Hepatocyte (in vitro differentiated cells): ENCODE results near the gene SUCNR1. TPM values are rescaled to one million over a fixed set of nuclear protein-coding genes. Genes with fewer than 3 reads are reported as not detected.
A peak's percentile ranks its signal among the peaks of the same experiment; 100 is the strongest.
"Not testable (repeated sequence)": the region's sequence is repeated elsewhere in the genome, so short reads cannot be mapped to it uniquely, and the experiment has no call there.

Source experiments
- DNase-seq: peaks from one replicate; pipeline ENCODE4 v3.0.0-alpha.2; 2016; ENCODE audit warnings: low spot score
- H2AFZ ChIP-seq: fragments of 200-600 bp; sonication (generic); 2 replicates; pipeline ENCODE4 v1.6.0; 2016; ENCODE audit warnings: antibody characterized with exemption, mild to moderate bottlenecking
- H3K27ac ChIP-seq: fragments of 200-600 bp; sonication (generic); 2 replicates; pipeline ENCODE4 v1.5.1; 2016; ENCODE audit warnings: mild to moderate bottlenecking
- H3K27me3 ChIP-seq: fragments of 200-600 bp; sonication (generic); 2 replicates; pipeline ENCODE4 v1.6.1; 2016
- H3K36me3 ChIP-seq: fragments of 200-600 bp; sonication (generic); replicated peaks from 2 replicates; pipeline ENCODE4 v1.5.1; 2016; ENCODE audit warnings: low read depth; ENCODE audit not compliant: insufficient read depth
- H3K4me1 ChIP-seq: fragments of 200-600 bp; sonication (generic); 2 replicates; pipeline ENCODE4 v1.5.1; 2016; ENCODE audit warnings: mild to moderate bottlenecking, moderate library complexity; ENCODE audit not compliant: insufficient read depth
- H3K4me2 ChIP-seq: fragments of 200-600 bp; sonication (generic); 2 replicates; pipeline ENCODE4 v1.6.0; 2016
- H3K4me3 ChIP-seq: fragments of 200-600 bp; sonication (generic); 2 replicates; pipeline ENCODE4 v1.5.1; 2016; ENCODE audit warnings: mild to moderate bottlenecking
- H3K79me2 ChIP-seq: fragments of 200-600 bp; sonication (generic); 2 replicates; pipeline ENCODE4 v1.6.0; 2017; ENCODE audit warnings: mild to moderate bottlenecking
- H3K9me2 ChIP-seq: fragments of 200-600 bp; sonication (generic); replicated peaks from 2 replicates; pipeline ENCODE4 v1.6.0; 2017; ENCODE audit warnings: mild to moderate bottlenecking; ENCODE audit not compliant: insufficient read depth
- H3K9me3 ChIP-seq: fragments of 200-600 bp; sonication (generic); 2 replicates; pipeline ENCODE4 v1.5.1; 2016; ENCODE audit warnings: low read depth, mild to moderate bottlenecking
- H4K20me1 ChIP-seq: fragments of 200-600 bp; sonication (generic); 2 replicates; pipeline ENCODE4 v1.6.0; 2016; ENCODE audit warnings: mild to moderate bottlenecking; ENCODE audit not compliant: insufficient read depth, poor library complexity, severe bottlenecking
- EZH2 ChIP-seq: fragments of 200-600 bp; sonication (generic); IDR thresholded peaks from 2 replicates; pipeline ENCODE4 v1.6.1; 2016; ENCODE audit warnings: antibody characterized with exemption, mild to moderate bottlenecking, borderline replicate concordance
- EZH2phosphoT487 ChIP-seq: fragments of 200-600 bp; sonication (generic); IDR thresholded peaks from one replicate; pipeline ENCODE4 v1.6.1; 2018; ENCODE audit warnings: antibody characterized with exemption, mild to moderate bottlenecking, low read depth, moderate library complexity; ENCODE audit not compliant: unreplicated experiment, severe bottlenecking
- WGBS: methylation state at CpG from one replicate; pipeline ENCODE4 v1.1.6; 2016; ENCODE audit warnings: low lambda C conversion rate; ENCODE audit errors: missing lambda C conversion rate; 5-methylcytosine and 5-hydroxymethylcytosine counted together
- polyA plus RNA-seq: library from polyadenylated mRNA; unstranded; fragments of >200 nt; fragmentation: Nextera tagmentation; extraction: Ambion mirVana; gene quantifications from 2 replicates; pipeline ENCODE4 v1.2.1, GENCODE V29; 2016
- total RNA-seq: library from RNA; depleted of rRNA; stranded (reverse); fragments of >200 nt; gene quantifications from 2 replicates; pipeline ENCODE4 v1.2.3, GENCODE V29; 2014
- TF ChIP-seq, protein P1 (sequence below): fragments of 200-600 bp; sonication (generic); IDR thresholded peaks from 2 replicates; pipeline ENCODE4 v1.5.1; 2016; ENCODE audit warnings: antibody characterized with exemption, mild to moderate bottlenecking; ENCODE audit not compliant: poor library complexity

The SUCNR1 gene
- total and polyA plus RNA-seq, 2 experiments from 2014 or later, result 0.40 to 0.80 TPM

- Histone ChIP-seq H3K9me2 (no peaks in the 10 kb centered on the region), H3K27me3 (no peaks in the 10 kb centered on the region), H3K4me3 (no peak overlapping the region), H2AFZ (no peak overlapping the region), H3K79me2 (no peaks in the 10 kb centered on the region), H3K36me3 (no peaks in the 10 kb centered on the region), H3K27ac (no peak overlapping the region), H3K4me2 (peak overlapping the region; percentile 34), H4K20me1 (no peaks in the 10 kb centered on the region), H3K9me3 (no peaks in the 10 kb centered on the region), H3K4me1 (no peaks in the 10 kb centered on the region)
- 18% methylated on average over 4 of the region's 4 CpGs for WGBS
- TF ChIP-seq, protein P1, sequence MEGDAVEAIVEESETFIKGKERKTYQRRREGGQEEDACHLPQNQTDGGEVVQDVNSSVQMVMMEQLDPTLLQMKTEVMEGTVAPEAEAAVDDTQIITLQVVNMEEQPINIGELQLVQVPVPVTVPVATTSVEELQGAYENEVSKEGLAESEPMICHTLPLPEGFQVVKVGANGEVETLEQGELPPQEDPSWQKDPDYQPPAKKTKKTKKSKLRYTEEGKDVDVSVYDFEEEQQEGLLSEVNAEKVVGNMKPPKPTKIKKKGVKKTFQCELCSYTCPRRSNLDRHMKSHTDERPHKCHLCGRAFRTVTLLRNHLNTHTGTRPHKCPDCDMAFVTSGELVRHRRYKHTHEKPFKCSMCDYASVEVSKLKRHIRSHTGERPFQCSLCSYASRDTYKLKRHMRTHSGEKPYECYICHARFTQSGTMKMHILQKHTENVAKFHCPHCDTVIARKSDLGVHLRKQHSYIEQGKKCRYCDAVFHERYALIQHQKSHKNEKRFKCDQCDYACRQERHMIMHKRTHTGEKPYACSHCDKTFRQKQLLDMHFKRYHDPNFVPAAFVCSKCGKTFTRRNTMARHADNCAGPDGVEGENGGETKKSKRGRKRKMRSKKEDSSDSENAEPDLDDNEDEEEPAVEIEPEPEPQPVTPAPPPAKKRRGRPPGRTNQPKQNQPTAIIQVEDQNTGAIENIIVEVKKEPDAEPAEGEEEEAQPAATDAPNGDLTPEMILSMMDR, result no peak
- TF ChIP-seq EZH2phosphoT487, result no peak
- TF ChIP-seq EZH2, result no peak
- DNase-seq, result no peak
Observed at GRCh38 chr3:151895478-151896241, 22.2 kb downstream of the SUCNR1 start.

GRCh38 chr3:151896246-151897012, 23.0 kb downstream of the SUCNR1 start:
- Histone ChIP-seq H3K4me2 (no peak overlapping the region), H3K9me2 (no peaks in the 10 kb centered on the region), H3K9me3 (no peaks in the 10 kb centered on the region), H3K27me3 (no peaks in the 10 kb centered on the region), H3K4me1 (no peaks in the 10 kb centered on the region), H3K4me3 (no peak overlapping the region), H3K27ac (no peak overlapping the region), H3K79me2 (no peaks in the 10 kb centered on the region), H4K20me1 (no peaks in the 10 kb centered on the region), H2AFZ (no peak overlapping the region), H3K36me3 (no peaks in the 10 kb centered on the region)
- 67% methylated on average over 4 of the region's 4 CpGs for WGBS
- DNase-seq, result no peak
- TF ChIP-seq EZH2, result no peak
- TF ChIP-seq EZH2phosphoT487, result no peak

DNA sequence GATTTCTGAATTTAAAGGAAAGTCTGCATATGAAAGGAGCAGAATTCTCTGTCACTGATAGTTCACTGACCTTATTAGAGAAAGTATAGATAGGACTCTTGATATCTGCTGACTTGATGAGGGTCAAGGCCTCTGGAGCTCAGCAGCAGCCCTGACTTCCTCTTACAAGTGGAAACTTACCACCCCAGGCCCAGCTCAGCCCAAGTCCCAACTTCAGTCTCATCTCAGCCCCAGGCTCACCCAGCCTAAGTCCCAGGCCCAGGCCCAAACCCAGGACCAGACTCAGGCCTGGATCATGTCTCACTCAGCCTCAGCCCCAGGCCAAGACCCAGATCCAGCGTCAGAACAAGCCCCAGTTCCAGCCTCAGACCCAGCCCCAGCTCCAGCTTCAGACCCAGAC, 24.7 kb downstream of the SUCNR1 start:
- not testable (repeated sequence) for DNase-seq, H3K27ac ChIP-seq, H3K27me3 ChIP-seq, H3K36me3 ChIP-seq, H4K20me1 ChIP-seq, H3K9me2 ChIP-seq, H3K9me3 ChIP-seq, H2AFZ ChIP-seq, H3K79me2 ChIP-seq, H3K4me1 ChIP-seq, H3K4me2 ChIP-seq, H3K4me3 ChIP-seq
- no CpG with 5 or more reads among the region's 1 CpG for WGBS

DNA sequence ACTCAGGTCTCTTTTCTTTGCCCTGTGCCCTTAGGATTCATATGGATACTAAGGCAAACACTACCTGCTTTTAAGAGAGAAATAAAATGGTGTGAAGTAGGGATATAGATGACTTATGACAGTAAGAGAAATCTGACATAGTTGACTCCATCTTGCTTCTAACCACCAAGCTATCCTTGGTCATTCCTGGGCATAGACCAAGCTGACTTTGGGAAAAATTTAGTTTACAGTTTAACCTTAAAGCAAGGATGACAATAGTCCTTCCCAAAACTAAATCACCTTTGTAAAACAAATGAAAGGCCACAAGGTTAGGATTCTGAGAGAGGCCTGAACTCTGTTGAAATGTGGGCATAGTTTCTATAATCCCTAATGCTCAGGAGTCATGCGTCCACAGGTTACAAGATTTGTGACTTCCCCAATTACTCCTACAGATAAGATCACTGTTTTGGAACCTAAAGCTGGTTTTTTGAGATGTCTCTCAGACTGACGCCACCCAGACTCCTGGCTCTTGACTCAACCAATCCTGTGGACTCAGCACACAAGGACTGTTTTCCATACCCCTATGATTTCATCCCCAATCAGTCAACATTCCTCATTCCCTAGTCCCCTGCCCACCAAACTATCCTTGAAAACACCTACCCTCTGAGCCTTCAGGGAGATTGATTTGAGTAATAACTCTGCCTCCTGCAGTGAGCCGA, 25.3 kb downstream of the SUCNR1 start:
- H3K4me2 ChIP-seq, H3K4me3 ChIP-seq, H3K4me1 ChIP-seq, DNase-seq, H3K9me3 ChIP-seq, H3K9me2 ChIP-seq, H4K20me1 ChIP-seq, H3K27ac ChIP-seq, H2AFZ ChIP-seq, H3K27me3 ChIP-seq, H3K79me2 ChIP-seq, H3K36me3 ChIP-seq: not testable (repeated sequence)
- 73% methylated on average over 3 of the region's 3 CpGs for WGBS

DNA sequence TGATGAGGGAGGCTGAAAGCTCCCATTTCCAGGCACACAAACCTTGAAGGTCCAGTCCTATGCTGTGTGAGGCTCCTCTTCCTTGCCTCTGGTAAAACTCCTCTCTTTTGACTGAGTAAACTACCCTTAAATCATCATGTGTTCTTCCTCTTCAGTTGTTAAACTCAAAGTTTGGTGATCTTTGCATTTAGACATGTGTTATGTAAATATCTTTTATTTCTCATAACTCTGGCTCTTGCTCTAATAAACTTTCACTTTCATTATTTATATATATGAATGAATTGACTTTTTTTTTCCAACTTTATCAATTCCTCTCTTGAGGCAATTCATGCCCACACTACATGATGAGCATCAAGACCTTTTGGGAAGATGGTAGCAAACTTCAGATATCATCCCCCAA, 26.6 kb downstream of the SUCNR1 start:
- Histone ChIP-seq H2AFZ (no peak overlapping the region), H3K4me2 (no peak overlapping the region), H3K79me2 (no peaks in the 10 kb centered on the region), H3K9me3 (no peaks in the 10 kb centered on the region), H3K4me1 (peaks cover 4% of the 10 kb centered on the region), H4K20me1 (no peaks in the 10 kb centered on the region), H3K36me3 (no peaks in the 10 kb centered on the region), H3K4me3 (no peak overlapping the region), H3K27me3 (no peaks in the 10 kb centered on the region), H3K27ac (no peak overlapping the region), H3K9me2 (no peaks in the 10 kb centered on the region)
- TF ChIP-seq, protein P1, result no peak
- TF ChIP-seq EZH2phosphoT487, result no peak
- no peak for DNase-seq
